GM12878 (cell line): ENCODE measurements around the gene CRYAA. TPM values are rescaled to one million over a fixed set of nuclear protein-coding genes. Genes with fewer than 3 reads are reported as not detected.

Experiments used
- ATAC-seq: fragments of 200-7000 bp; cut with Tn5 transposase; 3 replicates; pipeline ENCODE4 v1.9.1; 2020; ENCODE audit warnings: mild to moderate bottlenecking, moderate library complexity
- BruUV-seq: library from RNA; stranded (reverse); fragments of 400-500 nt; replicated peaks from 2 replicates; lab custom pipeline; 2021; lab: Mats Ljungman, UMichigan
- CTCF ChIA-PET: fragments of 300-600 bp; sonication (Branson Sonifier 250); formaldehyde crosslinking; extraction: SDS; loops from one replicate; lab custom pipeline; 2021; ENCODE audit warnings: inconsistent platforms; lab: Yijun Ruan, JAX
- POLR2A ChIA-PET: fragments of 350-600 bp; formaldehyde crosslinking; extraction: SDS; loops from one replicate; lab custom pipeline; 2021; ENCODE audit warnings: inconsistent platforms; lab: Charles Lee
- RAD21 ChIA-PET: fragments of 300-600 bp; sonication (Branson Sonifier 250); formaldehyde crosslinking; loops from one replicate; lab custom pipeline; 2023; ENCODE audit warnings: antibody characterized with exemption; ENCODE audit not compliant: unreplicated experiment; lab: Charles Lee
- SMC1A ChIA-PET: fragments of 300-600 bp; sonication (Branson Sonifier 250); formaldehyde crosslinking; loops from one replicate; lab custom pipeline; 2023; ENCODE audit not compliant: unreplicated experiment, uncharacterized antibody; lab: Charles Lee
- DNase-seq: peaks from one replicate; pipeline ENCODE4 v3.0.0-alpha.2; 2011; ENCODE audit warnings: low read depth, low spot score
- FAIRE-seq: peaks from 3 replicates; lab custom pipeline; 2011; peaks lifted over from hg19 to GRCh38; lab: Jason Lieb, UNC
- H2AFZ ChIP-seq: 2 replicates; pipeline ENCODE4 v1.6.0; 2011; ENCODE audit warnings: low read depth, low read length, control low read depth; ENCODE audit not compliant: control insufficient read depth
- H3K27ac ChIP-seq: 2 replicates; pipeline ENCODE4 v1.5.1; 2011; ENCODE audit warnings: control low read depth; ENCODE audit not compliant: control insufficient read depth, insufficient read depth
- H3K27me3 ChIP-seq, 2 experiments: replicated peaks in 1 of 2; 2 replicates each; pipeline versions ENCODE4 v1.6.0 to v1.6.1; 2011; ENCODE audit warnings: low read length in 1 of 2; ENCODE audit not compliant: control insufficient read depth in 2 of 2, insufficient read depth in 2 of 2
- H3K36me3 ChIP-seq, 2 experiments: 2 replicates each; pipeline ENCODE4 v1.5.1; 2011; ENCODE audit warnings: low read length in 1 of 2; ENCODE audit not compliant: control insufficient read depth in 2 of 2, insufficient read depth in 2 of 2
- H3K4me1 ChIP-seq: 2 replicates; pipeline ENCODE4 v1.6.1; 2011; ENCODE audit warnings: mild to moderate bottlenecking, low read length, moderate library complexity, mixed read lengths; ENCODE audit not compliant: control insufficient read depth, insufficient read depth
- H3K4me2 ChIP-seq: 2 replicates; pipeline ENCODE4 v1.6.0; 2011; ENCODE audit warnings: control low read depth; ENCODE audit not compliant: control insufficient read depth, insufficient read depth
- H3K4me3 ChIP-seq: fragments of 200-600 bp; sonication (generic); 2 replicates; pipeline ENCODE4 v1.5.1; 2016
- H3K79me2 ChIP-seq: 2 replicates; pipeline ENCODE4 v1.6.0; 2011; ENCODE audit warnings: low read length; ENCODE audit not compliant: control insufficient read depth, insufficient read depth
- H3K9ac ChIP-seq: 2 replicates; pipeline ENCODE4 v1.8.0; 2011; ENCODE audit warnings: low read length, control low read depth, mixed read lengths; ENCODE audit not compliant: control insufficient read depth, insufficient read depth
- H3K9me3 ChIP-seq: replicated peaks from 3 replicates; pipeline ENCODE4 v1.5.1; 2011; ENCODE audit warnings: mild to moderate bottlenecking, low read length; ENCODE audit not compliant: control insufficient read depth, insufficient read depth
- H4K20me1 ChIP-seq: 2 replicates; pipeline ENCODE4 v1.6.0; 2011; ENCODE audit not compliant: control insufficient read depth, insufficient read depth
- EED ChIP-seq: sonication (generic); IDR thresholded peaks from 2 replicates; pipeline ENCODE4 v1.6.1; 2016; ENCODE audit warnings: antibody characterized with exemption, low read depth
- ETV6 ChIP-seq, 2 experiments: fragments of 450-650 bp in 1 of 2; IDR thresholded peaks in 1 of 2; conservative IDR thresholded peaks in 1 of 2; 2 replicates each; pipeline ENCODE4 v1.6.1; 2014; ENCODE audit warnings: antibody characterized with exemption in 1 of 2, borderline replicate concordance in 1 of 2, low read depth in 1 of 2, mild to moderate bottlenecking in 1 of 2, moderate library complexity in 1 of 2
- IKZF2 ChIP-seq, 2 experiments: fragments of 450-650 bp; IDR thresholded peaks; 2 replicates each; pipeline ENCODE4 v1.6.1; 2017; ENCODE audit warnings: mild to moderate bottlenecking in 2 of 2, moderate library complexity in 2 of 2
- KAT2A ChIP-seq: conservative IDR thresholded peaks from 2 replicates; pipeline ENCODE4 v1.6.1; 2011; ENCODE audit warnings: low read depth, low read length; ENCODE audit not compliant: control insufficient read depth
- MTA2 ChIP-seq: fragments of 450-650 bp; IDR thresholded peaks from 2 replicates; pipeline ENCODE4 v1.6.1; 2016; ENCODE audit warnings: low read depth, mild to moderate bottlenecking, moderate library complexity
- MTA3 ChIP-seq: IDR thresholded peaks from 2 replicates; pipeline ENCODE4 v1.6.1; 2012; ENCODE audit warnings: low read length, inconsistent platforms, borderline replicate concordance
- NFIC ChIP-seq: IDR thresholded peaks from 2 replicates; pipeline ENCODE4 v1.6.1; 2012; ENCODE audit warnings: low read depth, mild to moderate bottlenecking, inconsistent platforms, low read length, moderate library complexity
- NFYB ChIP-seq: IDR thresholded peaks from 2 replicates; pipeline ENCODE4 v1.6.1; 2011; ENCODE audit warnings: low read depth, mild to moderate bottlenecking, low read length, improper control_type of control experiment, moderate library complexity; ENCODE audit not compliant: insufficient read depth
- POLR2A ChIP-seq: IDR thresholded peaks from 2 replicates; pipeline ENCODE4 v1.6.1; 2011; ENCODE audit warnings: low read depth, mild to moderate bottlenecking, low read length
- POLR2AphosphoS2 ChIP-seq: IDR thresholded peaks from 2 replicates; pipeline ENCODE4 v1.6.1; 2011; ENCODE audit warnings: low read depth, mild to moderate bottlenecking, low read length, improper control_type of control experiment, moderate library complexity
- RUNX3 ChIP-seq: IDR thresholded peaks from 2 replicates; pipeline ENCODE4 v1.6.1; 2012; ENCODE audit warnings: low read length, inconsistent platforms
- SIN3A ChIP-seq: IDR thresholded peaks from 2 replicates; pipeline ENCODE4 v1.6.1; 2012; ENCODE audit warnings: low read depth, low read length, improper control_type of control experiment
- SMAD1 ChIP-seq: fragments of 450-650 bp; IDR thresholded peaks from 2 replicates; pipeline ENCODE4 v1.6.1; 2018; ENCODE audit warnings: mild to moderate bottlenecking, low read depth; ENCODE audit not compliant: partially characterized antibody
- SMAD5 ChIP-seq: IDR thresholded peaks from 2 replicates; pipeline ENCODE4 v1.6.1; 2016; ENCODE audit warnings: antibody characterized with exemption, low read depth
- TARDBP ChIP-seq: IDR thresholded peaks from 2 replicates; pipeline ENCODE4 v1.6.1; 2016; ENCODE audit warnings: borderline replicate concordance
- TCF3 ChIP-seq: IDR thresholded peaks from 2 replicates; pipeline ENCODE4 v1.6.1; 2012; ENCODE audit warnings: low read depth, mild to moderate bottlenecking, low read length, borderline replicate concordance; ENCODE audit not compliant: insufficient read depth
- ZNF217 ChIP-seq: fragments of 450-650 bp; IDR thresholded peaks from 2 replicates; pipeline ENCODE4 v1.6.1; 2017; ENCODE audit warnings: antibody characterized with exemption, mild to moderate bottlenecking
- ZNF622 ChIP-seq: fragments of 450-650 bp; IDR thresholded peaks from 2 replicates; pipeline ENCODE4 v1.6.1; 2017; ENCODE audit warnings: mild to moderate bottlenecking, inconsistent platforms
- WGBS: methylation state at CpG from one replicate; pipeline ENCODE4 v1.1.6; 2016; ENCODE audit warnings: low lambda C conversion rate; ENCODE audit not compliant: insufficient replicate concordance, insufficient coverage; ENCODE audit errors: missing lambda C conversion rate; 5-methylcytosine and 5-hydroxymethylcytosine counted together
- in situ Hi-C: fragments of 300-500 bp; cut with MboI; formaldehyde crosslinking; loops from 9 replicates; pipeline ENCODE4 v1.14.3; 2018; ENCODE audit warnings: mixed read lengths
- intact Hi-C: fragments of 100-400 bp; cut with micrococcal nuclease; formaldehyde crosslinking; loops from one replicate; pipeline ENCODE4 v1.14.2; 2022; ENCODE audit not compliant: unreplicated experiment
- polyA plus RNA-seq, 11 experiments: library from polyadenylated mRNA; depleted of rRNA in 4 of 11; unstranded in 6 of 11; stranded (reverse) in 5 of 11; fragments of >200 nt; fragmentation: Nextera tagmentation in 4 of 11; fragmentation: Illumina TruSeq in 1 of 11; extraction: Ambion mirVana in 4 of 11; extraction: Trizol in 1 of 11; gene quantifications; 1 replicate in 1 of 11; 2 replicates in 10 of 11; pipeline versions ENCODE4 v1.2.1 to v1.2.3, GENCODE V29; 2011 to 2016; ENCODE audit warnings: inconsistent platforms in 2 of 11, missing spikeins in 2 of 11, low read depth in 1 of 11
- total RNA-seq, 4 experiments: library from RNA; depleted of rRNA in 3 of 4; stranded (reverse); fragments of >200 nt in 3 of 4; fragmentation: Illumina TruSeq in 1 of 4; extraction: Trizol in 1 of 4; gene quantifications; 2 replicates each; pipeline versions ENCODE4 v1.2.1 to v1.2.3, GENCODE V29; 2013 to 2021
- TF ChIP-seq, protein P1 (sequence below): IDR thresholded peaks from 2 replicates; pipeline ENCODE4 v1.6.1; 2012; ENCODE audit warnings: mild to moderate bottlenecking, low read depth, low read length
- TF ChIP-seq, protein P2 (sequence below): fragments of 450-650 bp; IDR thresholded peaks from 2 replicates; pipeline ENCODE4 v1.6.1; 2017; ENCODE audit warnings: antibody characterized with exemption, mild to moderate bottlenecking, moderate library complexity

The CRYAA gene
- total and polyA plus RNA-seq, 10 of the 15 experiments (the other 5 are each of a cell fraction or from before 2014, with no cell fraction given) = not detected

DNA sequence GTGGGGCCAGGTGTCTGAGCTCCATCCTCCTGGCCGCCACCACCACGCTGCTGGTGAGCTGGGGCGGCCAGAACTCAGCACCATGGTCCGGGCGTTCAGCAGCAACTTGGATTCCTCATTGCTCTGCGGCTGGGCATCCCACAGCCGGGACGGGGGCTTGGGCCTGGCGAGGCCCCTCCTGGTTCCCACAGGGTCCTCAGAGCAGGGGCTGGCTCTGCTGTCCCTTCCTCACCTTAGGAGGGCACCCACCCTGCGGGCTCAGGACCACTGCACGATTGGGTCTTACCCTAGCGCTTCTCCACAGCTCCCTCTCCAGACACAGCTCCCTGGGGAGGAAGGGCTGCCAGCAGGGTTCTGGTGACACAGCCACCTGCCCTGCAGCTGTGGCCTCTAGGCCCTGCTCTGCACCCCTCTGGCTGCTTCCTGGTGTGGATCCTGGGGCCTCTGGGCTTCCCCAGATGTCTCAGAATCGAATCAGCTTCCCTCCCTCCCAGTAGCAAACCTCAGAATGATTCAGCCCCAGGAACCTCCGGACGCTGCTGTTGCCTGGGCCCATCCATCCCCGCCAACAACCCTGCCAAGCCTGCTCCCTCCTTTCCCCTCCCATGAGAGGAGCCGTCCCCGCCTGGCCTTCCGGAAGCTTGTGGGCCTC lies 25.0 kb downstream of the CRYAA start:
- RAD21 ChIA-PET = interaction anchor here (0.7 to 1.6 kb wide), 3 partner anchors 79 to 160 kb away, joined by 3 to 4 read pairs (median 3); no protein-coding TSS in a partner anchor
- ATAC-seq (peak; percentile 36), DNase-seq (no peak), FAIRE-seq (no peak)
- H3K79me2 ChIP-seq = no peaks in the 10 kb centered on the region
- H3K4me3 ChIP-seq = no peak overlapping the region
- peak overlapping the region; percentile 4; the same call in 1 of the 2 replicates for H3K4me2 ChIP-seq
- H4K20me1 ChIP-seq = no peaks in the 10 kb centered on the region
- no peak overlapping the region for H3K27ac ChIP-seq
- in situ Hi-C loops = no loop called here
- SMC1A ChIA-PET = no interaction called here
- H3K9me3 ChIP-seq = no peaks in the 10 kb centered on the region; the same call in 2 of the 3 replicates
- no peaks in the 10 kb centered on the region for H3K36me3 ChIP-seq
- H3K4me1 ChIP-seq = peaks cover 16% of the 10 kb centered on the region
- H3K9ac ChIP-seq = no peak overlapping the region
- CTCF ChIA-PET = no interaction called here
- intact Hi-C loops = no loop called here
- H2AFZ ChIP-seq = peak overlapping the region; percentile 37
- POLR2A ChIA-PET = no interaction called here
- BruUV-seq = no TSS peak
- H3K27me3 ChIP-seq = no peaks in the 10 kb centered on the region; a peak in 1 of 4 replicates
- 44% methylated on average over 19 of the region's 19 CpGs for WGBS
- TF ChIP-seq POLR2A = no peak
- no peak for TF ChIP-seq KAT2A
- TF ChIP-seq POLR2AphosphoS2 = no peak
- TF ChIP-seq, protein P1, sequence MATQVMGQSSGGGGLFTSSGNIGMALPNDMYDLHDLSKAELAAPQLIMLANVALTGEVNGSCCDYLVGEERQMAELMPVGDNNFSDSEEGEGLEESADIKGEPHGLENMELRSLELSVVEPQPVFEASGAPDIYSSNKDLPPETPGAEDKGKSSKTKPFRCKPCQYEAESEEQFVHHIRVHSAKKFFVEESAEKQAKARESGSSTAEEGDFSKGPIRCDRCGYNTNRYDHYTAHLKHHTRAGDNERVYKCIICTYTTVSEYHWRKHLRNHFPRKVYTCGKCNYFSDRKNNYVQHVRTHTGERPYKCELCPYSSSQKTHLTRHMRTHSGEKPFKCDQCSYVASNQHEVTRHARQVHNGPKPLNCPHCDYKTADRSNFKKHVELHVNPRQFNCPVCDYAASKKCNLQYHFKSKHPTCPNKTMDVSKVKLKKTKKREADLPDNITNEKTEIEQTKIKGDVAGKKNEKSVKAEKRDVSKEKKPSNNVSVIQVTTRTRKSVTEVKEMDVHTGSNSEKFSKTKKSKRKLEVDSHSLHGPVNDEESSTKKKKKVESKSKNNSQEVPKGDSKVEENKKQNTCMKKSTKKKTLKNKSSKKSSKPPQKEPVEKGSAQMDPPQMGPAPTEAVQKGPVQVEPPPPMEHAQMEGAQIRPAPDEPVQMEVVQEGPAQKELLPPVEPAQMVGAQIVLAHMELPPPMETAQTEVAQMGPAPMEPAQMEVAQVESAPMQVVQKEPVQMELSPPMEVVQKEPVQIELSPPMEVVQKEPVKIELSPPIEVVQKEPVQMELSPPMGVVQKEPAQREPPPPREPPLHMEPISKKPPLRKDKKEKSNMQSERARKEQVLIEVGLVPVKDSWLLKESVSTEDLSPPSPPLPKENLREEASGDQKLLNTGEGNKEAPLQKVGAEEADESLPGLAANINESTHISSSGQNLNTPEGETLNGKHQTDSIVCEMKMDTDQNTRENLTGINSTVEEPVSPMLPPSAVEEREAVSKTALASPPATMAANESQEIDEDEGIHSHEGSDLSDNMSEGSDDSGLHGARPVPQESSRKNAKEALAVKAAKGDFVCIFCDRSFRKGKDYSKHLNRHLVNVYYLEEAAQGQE = no peak
- no peak for TF ChIP-seq SMAD1
- TF ChIP-seq IKZF2 (IDR thresholded peaks at IDR 0.05) = no peak
- no peak for TF ChIP-seq SMAD5
- TF ChIP-seq TCF3 = 0 out of 2 replicates have a peak, but pooled peaks have one; percentile 46
- TF ChIP-seq MTA3 = no peak
- TF ChIP-seq NFYB = no peak
- TF ChIP-seq EED = peak; percentile 32; the same call in 1 of the 2 replicates
- TF ChIP-seq TARDBP = no peak
- no peak for TF ChIP-seq SIN3A
- TF ChIP-seq MTA2 = no peak
- no peak for TF ChIP-seq ZNF622
- TF ChIP-seq RUNX3 = peak; percentile 5; the same call in 1 of the 2 replicates
- TF ChIP-seq, protein P2, sequence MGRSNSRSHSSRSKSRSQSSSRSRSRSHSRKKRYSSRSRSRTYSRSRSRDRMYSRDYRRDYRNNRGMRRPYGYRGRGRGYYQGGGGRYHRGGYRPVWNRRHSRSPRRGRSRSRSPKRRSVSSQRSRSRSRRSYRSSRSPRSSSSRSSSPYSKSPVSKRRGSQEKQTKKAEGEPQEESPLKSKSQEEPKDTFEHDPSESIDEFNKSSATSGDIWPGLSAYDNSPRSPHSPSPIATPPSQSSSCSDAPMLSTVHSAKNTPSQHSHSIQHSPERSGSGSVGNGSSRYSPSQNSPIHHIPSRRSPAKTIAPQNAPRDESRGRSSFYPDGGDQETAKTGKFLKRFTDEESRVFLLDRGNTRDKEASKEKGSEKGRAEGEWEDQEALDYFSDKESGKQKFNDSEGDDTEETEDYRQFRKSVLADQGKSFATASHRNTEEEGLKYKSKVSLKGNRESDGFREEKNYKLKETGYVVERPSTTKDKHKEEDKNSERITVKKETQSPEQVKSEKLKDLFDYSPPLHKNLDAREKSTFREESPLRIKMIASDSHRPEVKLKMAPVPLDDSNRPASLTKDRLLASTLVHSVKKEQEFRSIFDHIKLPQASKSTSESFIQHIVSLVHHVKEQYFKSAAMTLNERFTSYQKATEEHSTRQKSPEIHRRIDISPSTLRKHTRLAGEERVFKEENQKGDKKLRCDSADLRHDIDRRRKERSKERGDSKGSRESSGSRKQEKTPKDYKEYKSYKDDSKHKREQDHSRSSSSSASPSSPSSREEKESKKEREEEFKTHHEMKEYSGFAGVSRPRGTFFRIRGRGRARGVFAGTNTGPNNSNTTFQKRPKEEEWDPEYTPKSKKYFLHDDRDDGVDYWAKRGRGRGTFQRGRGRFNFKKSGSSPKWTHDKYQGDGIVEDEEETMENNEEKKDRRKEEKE = no peak
- no peak for TF ChIP-seq NFIC
- no peak for TF ChIP-seq ZNF217
- no peak for TF ChIP-seq ETV6 (conservative IDR thresholded peaks at IDR 0.05 in 1 of 2, IDR thresholded peaks at IDR 0.05 in 1 of 2; ENCODE audit: borderline replicate concordance in 1 of 2, low read depth in 1 of 2)
